Tibial nerve (tissue), 4 donors: ENCODE measurements around the gene CENPL. TPM values are rescaled to one million over a fixed set of nuclear protein-coding genes. Genes with fewer than 3 reads are reported as not detected.
"Not testable (repeated sequence)": the region's sequence is repeated elsewhere in the genome, so short reads cannot be mapped to it uniquely, and the experiment has no call there.

Source experiments
- DNase-seq, 2 donors: peaks; one replicate each; pipeline ENCODE4 v3.0.0-alpha.2; 2019; ENCODE audit warnings: low spot score in 2 of 2
- H3K27ac ChIP-seq, 4 donors: fragments of 200-600 bp; sonication (generic) in 3 of 4; one replicate each; pipeline ENCODE4 v1.5.1; 2017 to 2019; ENCODE audit warnings: mild to moderate bottlenecking in 1 of 4
- H3K27me3 ChIP-seq, 2 donors: fragments of 200-600 bp; sonication (generic) in 1 of 2; one replicate each; pipeline versions ENCODE4 v1.5.1 to v1.6.0; 2017 to 2019
- H3K36me3 ChIP-seq, 3 donors: fragments of 200-600 bp; sonication (generic); one replicate each; pipeline ENCODE4 v1.5.1; 2018 to 2019
- H3K4me1 ChIP-seq, 4 donors: fragments of 200-600 bp; sonication (generic) in 3 of 4; one replicate each; pipeline ENCODE4 v1.5.1; 2017 to 2019
- H3K4me3 ChIP-seq, 4 donors: fragments of 200-600 bp; sonication (generic) in 3 of 4; one replicate each; pipeline ENCODE4 v1.5.1; 2017 to 2019; ENCODE audit warnings: mild to moderate bottlenecking in 1 of 4, moderate library complexity in 1 of 4
- H3K9me3 ChIP-seq, 4 donors: fragments of 200-600 bp; sonication (generic) in 3 of 4; one replicate each; pipeline ENCODE4 v1.5.1; 2017 to 2019
- CTCF ChIP-seq, 5 experiments: fragments of 200-600 bp in 3 of 5; fragments of 450-650 bp in 2 of 5; sonication (generic) in 3 of 5; IDR thresholded peaks; one replicate each; pipeline ENCODE4 v1.5.1; 2016 to 2019; ENCODE audit warnings: antibody characterized with exemption in 5 of 5, mild to moderate bottlenecking in 3 of 5, moderate library complexity in 2 of 5
- EP300 ChIP-seq, 2 donors: sonication (generic); formaldehyde crosslinking; IDR thresholded peaks; one replicate each; pipeline ENCODE4 v1.6.1; 2017; ENCODE audit warnings: antibody characterized with exemption in 2 of 2, mild to moderate bottlenecking in 1 of 2
- POLR2A ChIP-seq, 2 donors: fragments of 450-650 bp; IDR thresholded peaks; one replicate each; pipeline ENCODE4 v1.6.1; 2017; ENCODE audit warnings: antibody characterized with exemption in 2 of 2, mild to moderate bottlenecking in 2 of 2, moderate library complexity in 2 of 2
- WGBS, 2 donors: methylation state at CpG; one replicate each; pipeline ENCODE4 v1.1.5; 2018; 5-methylcytosine and 5-hydroxymethylcytosine counted together
- total RNA-seq, 4 donors: library from RNA; depleted of rRNA; stranded (reverse); fragments of >200 nt; gene quantifications; one replicate each; pipeline ENCODE4 v1.1.0, GENCODE V29; 2016

CENPL gene
- total RNA-seq, 4 donors from 2014 or later = 4.2 to 8.1 (median 5.1) TPM

- 96 to 99% methylated on average over 2 of the region's 2 CpGs for WGBS, 2 donors
- no peak overlapping the region for H3K4me3 ChIP-seq
- H3K9me3 ChIP-seq = no peaks in the 10 kb centered on the region
- no peaks in the 10 kb centered on the region for H3K4me1 ChIP-seq
- H3K36me3 ChIP-seq = peaks cover 0 to 45% (median 4%) of the 10 kb centered on the region in 3 donors
- no peak overlapping the region for H3K27ac ChIP-seq
- no peaks in the 10 kb centered on the region for H3K27me3 ChIP-seq
- no peak for DNase-seq
- TF ChIP-seq CTCF (IDR thresholded peaks at IDR 0.05) (no peak), EP300 (IDR thresholded peaks at IDR 0.05) (no peak), POLR2A (IDR thresholded peaks at IDR 0.05) (no peak)
Observed at GRCh38 chr1:173802961-173803360, 21.7 kb downstream of the CENPL start.

GRCh38 chr1:173799995-173800394, 24.7 kb downstream of the CENPL start:
- H3K9me3 ChIP-seq, H3K4me1 ChIP-seq, DNase-seq, H3K27me3 ChIP-seq, H3K4me3 ChIP-seq, H3K27ac ChIP-seq: not testable (repeated sequence)
- peaks cover 0 to 20% (median 4%) of the 10 kb centered on the region in 3 donors for H3K36me3 ChIP-seq
- WGBS, 2 donors = 92 to 100% methylated on average over 1 of the region's 1 CpG

- Histone ChIP-seq H3K27me3 (no peaks in the 10 kb centered on the region), H3K4me1 (no peaks in the 10 kb centered on the region), H3K36me3 (peaks cover 0 to 16% (median 1%) of the 10 kb centered on the region in 3 donors), H3K9me3 (peaks cover 0 to 7% (median 0%) of the 10 kb centered on the region in 4 donors), H3K4me3 (no peak overlapping the region), H3K27ac (no peak overlapping the region)
- no peak for DNase-seq
- TF ChIP-seq CTCF (IDR thresholded peaks at IDR 0.05) (no peak), EP300 (IDR thresholded peaks at IDR 0.05) (no peak), POLR2A (IDR thresholded peaks at IDR 0.05) (no peak)
Observed at GRCh38 chr1:173798078-173798477, 26.6 kb downstream of the CENPL start.

GRCh38 chr1:173789841-173790240, 34.8 kb downstream of the CENPL start:
- DNase-seq = no peak
- Histone ChIP-seq H3K4me1 (no peaks in the 10 kb centered on the region), H3K9me3 (no peaks in the 10 kb centered on the region), H3K36me3 (peaks cover 0 to 53% (median 0%) of the 10 kb centered on the region in 3 donors), H3K27me3 (no peaks in the 10 kb centered on the region), H3K4me3 (no peak overlapping the region), H3K27ac (no peak overlapping the region)
- 92 to 97% methylated on average over 2 of the region's 2 CpGs for WGBS, 2 donors
- TF ChIP-seq POLR2A (IDR thresholded peaks at IDR 0.05) (no peak), EP300 (IDR thresholded peaks at IDR 0.05) (no peak), CTCF (IDR thresholded peaks at IDR 0.05) (no peak)

GRCh38 chr1:173784997-173785396, 39.7 kb downstream of the CENPL start:
- Histone ChIP-seq H3K27ac (no peak overlapping the region), H3K9me3 (no peaks in the 10 kb centered on the region), H3K36me3 (peaks cover 0 to 93% (median 9%) of the 10 kb centered on the region in 3 donors), H3K4me3 (no peak overlapping the region), H3K27me3 (no peaks in the 10 kb centered on the region), H3K4me1 (no peaks in the 10 kb centered on the region)
- DNase-seq = no peak
- no peak for TF ChIP-seq CTCF (IDR thresholded peaks at IDR 0.05)
- TF ChIP-seq POLR2A (IDR thresholded peaks at IDR 0.05) = no peak
- TF ChIP-seq EP300 (IDR thresholded peaks at IDR 0.05) = no peak
- 89 to 90% methylated on average over 7 of the region's 7 CpGs for WGBS, 2 donors

GRCh38 chr1:173779936-173780335, 44.7 kb downstream of the CENPL start:
- TF ChIP-seq EP300 (IDR thresholded peaks at IDR 0.05) (no peak), POLR2A (IDR thresholded peaks at IDR 0.05) (no peak), CTCF (IDR thresholded peaks at IDR 0.05) (no peak)
- DNase-seq = no peak
- WGBS, 2 donors = 95% methylated on average over 4 of the region's 4 CpGs
- Histone ChIP-seq H3K27ac (no peak overlapping the region), H3K36me3 (peaks cover 0 to 93% (median 9%) of the 10 kb centered on the region in 3 donors), H3K27me3 (no peaks in the 10 kb centered on the region), H3K4me1 (no peaks in the 10 kb centered on the region), H3K9me3 (peaks cover 0 to 16% (median 0%) of the 10 kb centered on the region in 4 donors), H3K4me3 (no peak overlapping the region)
